ENCODE data around the gene CAMK1D. TPM values are rescaled to one million over a fixed set of nuclear protein-coding genes. Genes with fewer than 3 reads are reported as not detected.

The CAMK1D gene
- total RNA-seq, 2 experiments from 2014 or later = 19.0 to 25.6 TPM

- CTCF ChIA-PET (ENCODE audit: unreplicated experiment) = no interaction called here
- no TSS peak for BruUV-seq (replicated peaks)
- DNase-seq (ENCODE audit: low spot score) = no peak
Observed at GRCh38 chr10:12479437-12479844, 130.1 kb downstream of the CAMK1D start.

GRCh38 chr10:12479924-12480323 lies 130.6 kb downstream of the CAMK1D start:
- POLR2A ChIA-PET = interaction anchor here (0.6 to 1.1 kb wide), 3 partner anchors 11 to 498 kb away, joined by 3 read pairs; no protein-coding TSS in a partner anchor

More at GRCh38 chr10:12479437-12479844, 130.1 kb downstream of the CAMK1D start:
- Histone ChIP-seq H2AFZ (ENCODE audit: low read length) (no peak overlapping the region), H3K9me2 (ENCODE audit: insufficient read depth, low read length) (no peaks in the 10 kb centered on the region), H3K4me1 (ENCODE audit: insufficient read depth, low read length, poor library complexity, severe bottlenecking) (peaks cover 16% of the 10 kb centered on the region), H3K79me2 (ENCODE audit: insufficient read depth, low read depth, low read length) (no peaks in the 10 kb centered on the region), H3K36me3 (ENCODE audit: insufficient read depth, low read length) (0 out of 2 replicates have a peak, but pooled peaks cover 23% of the 10 kb centered on the region), H3K4me3 (ENCODE audit: low read depth, low read length, poor library complexity, severe bottlenecking) (no peak overlapping the region), H3K4me2 (ENCODE audit: low read length) (no peak overlapping the region), H4K20me1 (ENCODE audit: insufficient read depth, low read length) (no peaks in the 10 kb centered on the region), H3K9me3 (ENCODE audit: low read length) (no peaks in the 10 kb centered on the region; the same call in 1 of the 2 replicates), H3K27ac (ENCODE audit: low read depth, low read length, poor library complexity, severe bottlenecking) (no peak overlapping the region)
- POLR2A ChIA-PET = interaction anchor here (0.6 to 1.1 kb wide), 2 partner anchors 10 to 499 kb away, joined by 3 read pairs; no protein-coding TSS in a partner anchor
- TF ChIP-seq EZH2phosphoT487 (IDR thresholded peaks at IDR 0.05; ENCODE audit: borderline replicate concordance, low read depth, low read length) (no peak), CTCF (conservative IDR thresholded peaks at IDR 0.05; ENCODE audit: low read length) (no peak)
- intact Hi-C loops (cut with micrococcal nuclease; ENCODE audit: unreplicated experiment) = no loop called here

More at GRCh38 chr10:12479924-12480323, 130.6 kb downstream of the CAMK1D start:
- no peak for DNase-seq (ENCODE audit: low spot score)
- H2AFZ ChIP-seq (ENCODE audit: low read length) = no peak overlapping the region
- H3K27ac ChIP-seq (ENCODE audit: low read depth, low read length, poor library complexity, severe bottlenecking) = no peak overlapping the region
- no peaks in the 10 kb centered on the region for H4K20me1 ChIP-seq (ENCODE audit: insufficient read depth, low read length)
- 0 out of 2 replicates have a peak, but pooled peaks cover 23% of the 10 kb centered on the region for H3K36me3 ChIP-seq (ENCODE audit: insufficient read depth, low read length)
- no peaks in the 10 kb centered on the region; the same call in 1 of the 2 replicates for H3K9me3 ChIP-seq (ENCODE audit: low read length)
- H3K4me2 ChIP-seq (ENCODE audit: low read length) = no peak overlapping the region
- H3K4me3 ChIP-seq (ENCODE audit: low read depth, low read length, poor library complexity, severe bottlenecking) = no peak overlapping the region
- BruUV-seq (replicated peaks) = no TSS peak
- peaks cover 21% of the 10 kb centered on the region for H3K4me1 ChIP-seq (ENCODE audit: insufficient read depth, low read length, poor library complexity, severe bottlenecking)
- no peaks in the 10 kb centered on the region for H3K79me2 ChIP-seq (ENCODE audit: insufficient read depth, low read depth, low read length)
- TF ChIP-seq CTCF (conservative IDR thresholded peaks at IDR 0.05; ENCODE audit: low read length) (no peak), EZH2phosphoT487 (IDR thresholded peaks at IDR 0.05; ENCODE audit: borderline replicate concordance, low read depth, low read length) (no peak)
- intact Hi-C loops (cut with micrococcal nuclease; ENCODE audit: unreplicated experiment) = no loop called here
- no peaks in the 10 kb centered on the region for H3K9me2 ChIP-seq (ENCODE audit: insufficient read depth, low read length)
- CTCF ChIA-PET (ENCODE audit: unreplicated experiment) = no interaction called here

Data from OCI-LY7 (cell line).